GM12874 (cell line): Measurements from ENCODE around the gene L3MBTL4.

Source experiments
- CTCF ChIP-seq: IDR thresholded peaks from 2 replicates; pipeline ENCODE4 v1.5.1; 2011; ENCODE audit warnings: low read depth, mild to moderate bottlenecking, control low read depth, low read length, moderate library complexity; ENCODE audit not compliant: insufficient read depth

Gene L3MBTL4

GRCh38 chr18:6404834-6405233 is 9.9 kb downstream of the L3MBTL4 start:
- no peak for TF ChIP-seq CTCF

- 0 out of 2 replicates have a peak, but pooled peaks have one; percentile 8 for TF ChIP-seq CTCF
These were observed 13.0 kb downstream of the L3MBTL4 start for GRCh38 chr18:6401687-6402086.

- no peak for TF ChIP-seq CTCF
These were observed 14.9 kb downstream of the L3MBTL4 start for GRCh38 chr18:6399776-6400175.

GRCh38 chr18:6397931-6398566 is 16.7 kb downstream of the L3MBTL4 start:
- TF ChIP-seq CTCF = no peak

GRCh38 chr18:6396847-6397246 is 17.9 kb downstream of the L3MBTL4 start:
- TF ChIP-seq CTCF = no peak

GRCh38 chr18:6396276-6396675 is 18.4 kb downstream of the L3MBTL4 start:
- TF ChIP-seq CTCF = no peak

- no peak for TF ChIP-seq CTCF
These were observed 25.7 kb downstream of the L3MBTL4 start for GRCh38 chr18:6389005-6389404.
